Activated CD8-positive, alpha-beta memory T cell treated with anti-CD3 and anti-CD28 coated beads for 1 hour (primary cell): ENCODE measurements around the gene MICB.

ENCODE experiments used
- DNase-seq, 2 donors: peaks; one replicate each; pipeline ENCODE4 v3.0.0-alpha.2; 2020; ENCODE audit warnings: low read depth in 1 of 2; ENCODE audit errors: extremely low read depth in 1 of 2

MICB gene

DNA sequence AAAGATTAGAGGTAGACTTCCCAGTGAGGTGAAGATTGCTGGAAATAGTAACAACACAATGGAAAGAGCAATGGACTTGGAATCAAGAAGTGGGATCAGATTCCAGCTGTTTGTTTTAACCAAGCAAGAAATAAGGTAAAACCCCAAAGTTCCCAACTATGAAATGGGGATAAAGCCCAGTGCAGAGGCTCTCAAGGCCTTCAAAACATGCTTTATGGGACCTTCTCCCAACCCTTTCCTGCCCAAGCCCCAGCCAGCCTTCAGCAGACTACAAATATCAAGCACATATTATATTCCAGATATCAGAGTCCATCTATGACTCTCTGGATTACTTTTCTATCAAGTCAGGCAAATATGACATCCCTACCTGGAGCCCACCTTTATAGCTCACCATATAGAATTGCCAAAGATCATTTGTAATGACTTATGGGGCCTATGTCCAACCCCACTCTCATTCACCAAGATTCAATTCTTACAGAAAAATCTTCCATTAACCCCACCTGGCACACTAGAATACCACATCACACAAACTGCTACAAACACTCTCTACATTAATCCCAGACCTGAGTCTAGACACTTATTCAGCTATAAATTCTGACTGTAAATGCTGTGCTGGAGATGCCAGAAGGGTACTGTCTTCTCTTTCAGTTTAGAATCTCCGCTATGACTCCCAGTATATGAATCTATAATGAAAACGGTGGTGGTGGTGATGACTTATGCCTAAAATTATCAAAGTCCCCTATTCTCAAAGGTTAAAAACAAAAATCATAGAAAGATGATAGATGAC lies 37.8 kb downstream of the MICB start:
- no peak for DNase-seq

DNA sequence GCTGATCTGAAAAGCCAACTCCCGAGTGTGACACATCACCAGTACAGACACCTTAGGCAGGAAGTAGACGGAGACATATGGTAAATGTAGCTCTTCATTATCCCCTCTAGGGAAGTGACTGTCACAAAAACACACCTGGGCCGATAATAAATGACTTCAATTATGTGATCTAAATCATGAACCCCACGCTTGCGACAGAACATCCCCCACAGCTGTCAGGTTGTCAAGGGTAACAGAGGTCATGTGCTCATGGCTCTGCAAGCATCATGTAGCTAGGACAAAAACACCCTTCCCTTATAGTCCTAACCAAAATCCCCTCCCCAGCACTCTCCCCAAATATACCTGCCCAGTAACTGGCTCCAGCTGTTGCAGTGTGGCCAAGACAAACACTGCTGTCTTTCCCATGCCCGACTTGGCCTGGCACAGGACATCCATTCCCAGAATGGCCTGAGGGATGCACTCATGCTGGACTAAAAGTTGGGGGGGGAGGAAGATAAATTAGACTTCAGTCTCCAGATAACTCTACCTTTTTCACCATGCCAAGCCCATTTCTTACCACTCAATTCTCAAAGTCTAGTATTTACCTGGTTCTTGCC lies 41.0 kb downstream of the MICB start:
- no peak for DNase-seq

DNA sequence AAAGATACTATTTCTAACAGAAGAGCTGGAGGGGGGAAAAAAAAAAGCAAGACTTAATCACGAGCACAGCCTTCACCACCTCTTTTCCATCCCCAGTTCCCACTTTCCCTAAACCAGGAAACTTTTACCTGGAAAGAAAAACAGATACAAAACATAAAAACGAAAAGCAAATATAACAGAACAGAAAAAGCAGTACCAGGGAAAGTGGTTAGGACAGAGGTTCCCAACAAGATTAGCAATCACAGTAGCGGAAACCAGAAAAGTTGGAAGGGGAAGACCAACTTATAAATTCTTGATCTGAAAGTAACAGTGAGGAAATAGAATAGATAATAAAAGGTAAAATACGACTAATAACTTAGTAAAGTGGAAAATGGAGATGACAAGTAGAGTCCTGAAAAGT lies 42.7 kb downstream of the MICB start:
- DNase-seq: no peak

DNA sequence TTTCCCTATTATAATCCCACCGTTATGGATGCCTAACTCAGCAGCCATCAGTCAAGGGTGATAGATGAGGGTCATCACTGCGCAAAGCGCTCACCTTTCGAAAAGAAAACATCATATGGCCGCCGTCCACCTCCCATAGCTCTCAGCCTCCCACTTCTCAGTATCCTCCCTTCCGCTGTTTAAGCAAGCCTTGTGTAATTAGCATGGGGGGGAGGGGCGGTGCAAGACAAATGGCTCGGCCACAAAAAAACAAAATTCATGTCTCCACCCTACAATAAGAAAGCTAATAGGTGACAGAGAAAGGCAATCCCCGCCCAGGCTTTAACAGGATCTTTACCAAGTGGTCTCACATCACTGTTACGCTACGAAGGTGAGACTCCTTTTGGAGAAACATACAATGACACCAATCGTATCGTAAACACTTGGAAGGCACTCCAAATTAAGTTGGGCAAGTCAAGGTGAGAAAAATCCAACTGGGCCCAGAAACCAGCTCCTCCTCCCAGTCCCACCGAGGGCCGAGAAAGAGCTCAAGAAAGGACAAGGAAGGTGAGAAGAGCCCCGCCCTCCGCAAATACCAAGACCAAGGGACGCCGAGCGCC lies 43.2 kb downstream of the MICB start:
- DNase-seq: peak in 1 of 2 donors; percentile 47

DNA sequence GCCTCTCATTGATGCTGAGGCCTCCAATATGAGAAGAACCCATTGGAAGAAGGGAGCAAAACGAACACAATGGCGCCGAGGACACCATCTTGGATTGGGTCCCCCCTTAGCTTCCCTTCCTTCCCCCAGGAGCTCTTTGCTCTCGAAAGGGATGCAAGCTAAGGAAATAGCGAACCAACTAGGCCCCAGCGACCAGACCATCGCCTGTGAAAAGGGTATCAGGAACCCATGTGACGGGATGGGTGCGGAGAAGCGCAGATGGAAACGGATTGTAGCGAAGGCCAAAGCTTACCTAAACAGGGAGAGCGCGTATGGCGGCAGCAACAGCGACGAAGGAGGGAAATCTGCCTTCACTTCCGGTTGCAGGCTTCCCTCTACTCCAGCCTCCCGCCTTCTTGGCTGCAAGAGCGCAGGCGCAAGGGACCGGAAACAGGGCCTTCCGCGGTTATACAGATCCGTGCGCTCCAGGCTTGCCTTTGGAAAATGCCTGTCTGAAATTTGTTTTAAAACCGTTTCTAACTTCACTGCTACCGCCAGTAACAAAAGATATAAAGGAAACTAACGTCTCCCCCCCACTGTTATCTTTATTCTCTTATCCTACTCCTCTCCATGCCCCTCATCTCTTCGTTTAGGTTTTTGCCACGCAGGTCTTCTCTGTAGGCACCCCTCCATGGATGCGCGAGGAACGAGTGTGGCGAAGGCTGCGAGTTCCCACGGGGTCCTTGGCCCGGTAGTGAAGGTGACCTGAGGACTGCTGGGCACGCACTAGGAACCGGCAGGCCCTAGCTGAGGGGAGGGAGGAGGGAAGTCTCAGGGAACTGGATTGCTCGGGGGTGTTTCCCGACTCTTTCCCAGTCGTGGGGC lies 43.9 kb downstream of the MICB start, which contains the start of gene DDX39B:
Gene DDX39B (minus strand): TSS at position 346 of the 864 bp plus-strand sequence. CDS start 1,471 bp downstream, outside the sequence.
- peak; percentile 84 to 89 for DNase-seq

DNA sequence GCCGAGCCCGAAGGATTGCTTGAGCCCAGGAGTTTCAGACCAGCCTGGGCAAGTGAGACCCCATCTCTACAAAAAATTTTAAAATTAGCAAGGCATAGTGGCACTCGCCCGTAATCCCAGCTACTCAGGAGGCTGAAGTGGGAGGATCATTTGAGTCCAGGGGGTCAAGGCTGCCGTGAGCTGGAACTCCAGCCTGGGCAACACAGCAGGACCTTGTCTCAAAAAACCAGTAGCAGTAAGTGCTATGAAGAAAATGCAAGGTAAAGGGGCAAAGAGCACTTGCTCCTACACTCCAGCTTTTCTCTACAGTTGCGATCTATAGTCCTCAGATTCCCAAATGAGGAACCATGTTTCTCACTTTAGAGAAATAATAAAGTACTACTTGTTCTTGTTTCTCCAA lies 45.7 kb downstream of the MICB start:
- DNase-seq: no peak

DNA sequence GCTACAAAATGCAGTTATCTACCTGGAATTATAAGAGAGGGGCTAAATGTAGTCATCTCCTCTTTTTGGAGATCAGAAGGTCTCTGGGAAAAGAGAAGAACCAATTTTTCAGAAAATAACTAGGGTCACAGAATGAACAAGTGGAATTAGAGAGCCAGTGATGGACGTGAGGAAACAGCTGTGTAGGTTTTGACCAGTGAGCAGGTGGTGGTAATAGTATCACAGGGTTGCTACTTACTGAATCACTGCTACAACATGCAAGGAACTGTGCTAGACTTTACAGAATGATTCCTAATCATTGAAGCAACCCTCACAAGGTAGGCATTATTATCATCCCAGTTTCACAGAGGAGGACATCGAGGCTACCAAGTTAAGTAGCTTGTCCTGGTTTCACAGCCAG lies 46.7 kb downstream of the MICB start:
- no peak for DNase-seq

DNA sequence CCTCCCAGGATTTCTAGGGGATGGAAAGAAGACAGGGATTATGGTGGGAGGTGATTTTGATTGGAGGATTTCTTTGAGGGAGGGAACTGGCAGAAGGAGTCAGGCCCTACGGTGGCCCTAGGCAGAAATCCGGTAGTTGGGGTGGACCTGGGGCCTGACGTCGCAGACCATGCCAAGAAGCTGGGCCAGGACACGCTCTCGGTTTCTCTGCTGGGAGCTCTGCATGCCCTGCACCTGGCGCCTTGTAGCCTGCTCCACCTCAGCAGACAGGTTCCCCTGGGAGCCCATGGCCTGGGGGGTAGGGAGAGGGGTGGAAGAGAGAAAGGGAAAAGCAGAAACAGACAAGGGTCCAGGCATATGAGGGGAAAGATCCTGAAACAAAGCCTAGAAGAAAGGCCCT lies 47.3 kb downstream of the MICB start:
- DNase-seq: no peak

DNA sequence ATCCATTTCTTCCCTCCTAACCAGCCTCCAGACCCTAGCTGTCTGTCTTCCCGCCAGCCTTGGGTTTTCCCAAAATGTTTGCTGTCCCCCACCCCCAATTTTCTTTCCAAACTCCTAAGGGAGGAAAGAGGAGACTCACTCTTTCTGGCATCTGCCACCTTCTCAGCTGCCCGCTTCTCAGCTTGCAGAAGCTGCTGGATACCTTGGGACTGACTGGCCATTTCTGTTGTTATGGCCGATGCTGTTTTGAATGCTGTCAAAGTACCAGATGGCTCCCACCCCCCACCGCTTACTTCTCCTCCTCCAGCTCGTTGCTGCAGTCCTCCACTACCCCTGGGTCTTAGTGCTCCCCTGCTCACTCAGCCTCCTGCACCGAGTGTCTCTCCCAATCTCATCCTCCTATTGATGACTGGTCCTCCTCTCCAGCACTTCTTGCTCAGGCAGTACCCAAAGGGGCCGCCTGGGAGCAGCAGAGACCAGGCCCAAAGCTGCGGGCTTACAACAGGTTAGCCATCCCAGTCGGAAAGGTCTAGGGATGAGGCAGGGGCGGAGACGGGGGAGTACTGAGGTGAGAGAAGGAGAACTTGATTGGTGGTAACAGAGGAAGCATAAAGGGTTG lies 48.5 kb downstream of the MICB start, which contains the start of gene ATP6V1G2:
Gene ATP6V1G2 (minus strand): TSS at position 270 of the 619 bp plus-strand sequence. CDS start 49 bp downstream, at position 221.
- peak; percentile 59 to 72 for DNase-seq

DNA sequence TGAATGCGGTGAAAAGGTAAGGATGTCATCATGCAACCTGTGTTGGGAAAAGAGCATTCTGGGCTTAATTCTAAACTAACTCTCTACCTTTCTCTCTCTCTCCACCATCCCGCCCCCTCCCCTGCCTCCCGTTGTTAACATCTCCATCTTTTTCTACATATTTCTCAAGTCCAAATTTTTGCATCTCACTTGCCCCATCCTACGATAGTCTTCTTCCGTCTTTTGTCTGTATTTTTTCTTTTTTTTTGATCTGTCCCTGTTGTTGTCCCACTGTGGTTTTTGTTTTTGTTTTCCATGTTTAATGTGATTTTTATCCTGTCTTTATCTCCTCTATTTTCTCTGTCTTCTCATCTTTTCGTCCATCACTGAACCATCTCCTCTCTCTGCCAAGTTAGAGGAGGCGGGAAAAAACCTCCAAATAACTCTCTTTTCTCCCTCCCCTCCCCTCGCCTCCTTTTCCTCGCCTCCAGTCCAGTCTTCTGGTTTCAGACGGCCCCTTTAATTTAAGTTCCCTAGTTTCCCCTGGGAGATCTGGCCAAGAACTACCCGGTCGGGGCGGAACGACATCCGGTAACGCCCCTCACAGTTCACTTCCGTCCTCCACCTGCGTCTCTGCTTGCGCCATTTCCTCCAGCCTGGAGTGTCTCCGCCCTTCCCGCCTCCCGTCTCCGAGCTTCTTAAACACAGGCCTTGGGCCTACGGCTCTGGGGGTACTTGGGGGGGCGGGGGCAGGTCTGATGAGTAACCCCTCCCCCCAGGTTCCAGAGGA lies 49.2 kb downstream of the MICB start, which contains the start of gene NFKBIL1:
Gene NFKBIL1 (plus strand): TSS at position 651 of the 769 bp plus-strand sequence. CDS start 87 bp downstream, at position 738.
- peak; percentile 77 to 81 for DNase-seq

DNA sequence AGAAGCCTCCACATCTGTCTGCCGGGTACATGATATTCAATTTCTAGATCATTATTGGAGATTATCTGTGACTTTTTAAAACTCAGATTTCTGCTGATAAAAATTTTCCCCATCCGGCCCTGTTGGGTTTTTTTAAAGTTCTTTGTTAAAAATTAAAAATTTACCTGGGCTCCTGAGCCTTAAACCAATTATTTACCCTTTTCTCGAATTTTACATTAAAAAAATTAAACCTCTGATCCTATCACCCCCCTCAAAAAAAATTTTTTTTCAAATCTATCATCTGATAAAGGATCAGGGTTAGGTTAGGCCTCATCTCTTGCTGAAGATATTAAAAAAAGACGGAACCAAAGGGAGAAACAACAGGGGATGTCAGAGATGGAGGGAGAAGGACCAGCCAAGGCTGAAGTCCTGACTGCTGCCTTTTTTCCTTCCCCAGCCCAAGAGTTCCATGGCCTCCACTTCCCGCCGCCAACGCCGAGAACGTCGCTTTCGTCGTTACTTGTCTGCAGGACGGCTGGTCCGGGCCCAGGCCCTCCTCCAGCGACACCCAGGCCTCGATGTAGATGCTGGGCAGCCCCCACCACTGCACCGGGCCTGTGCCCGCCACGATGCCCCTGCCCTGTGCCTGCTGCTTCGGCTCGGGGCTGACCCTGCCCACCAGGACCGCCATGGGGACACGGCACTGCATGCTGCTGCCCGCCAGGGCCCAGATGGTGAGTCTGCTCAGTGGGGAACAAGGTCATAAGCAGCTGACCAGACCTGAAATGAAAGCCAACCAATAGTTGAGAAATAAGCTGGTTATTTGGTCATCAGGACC lies 50.0 kb downstream of the MICB start:
- no peak for DNase-seq

DNA sequence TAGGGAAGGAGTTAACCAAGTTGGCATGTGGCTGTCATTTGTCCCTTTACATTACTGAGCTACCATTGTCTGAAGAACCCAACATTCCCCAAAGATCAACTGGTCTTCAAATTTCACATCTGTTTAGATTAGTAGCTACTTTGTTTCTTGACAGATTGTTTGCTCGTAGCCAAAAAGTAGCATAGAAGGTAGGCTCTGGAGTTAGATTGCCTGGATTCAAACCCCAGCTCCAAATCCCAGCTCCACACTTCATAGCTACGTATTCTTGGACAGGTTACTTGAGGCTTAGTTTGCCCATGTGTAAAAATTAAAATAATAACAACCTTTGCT lies 50.6 kb downstream of the MICB start:
- DNase-seq: no peak

DNA sequence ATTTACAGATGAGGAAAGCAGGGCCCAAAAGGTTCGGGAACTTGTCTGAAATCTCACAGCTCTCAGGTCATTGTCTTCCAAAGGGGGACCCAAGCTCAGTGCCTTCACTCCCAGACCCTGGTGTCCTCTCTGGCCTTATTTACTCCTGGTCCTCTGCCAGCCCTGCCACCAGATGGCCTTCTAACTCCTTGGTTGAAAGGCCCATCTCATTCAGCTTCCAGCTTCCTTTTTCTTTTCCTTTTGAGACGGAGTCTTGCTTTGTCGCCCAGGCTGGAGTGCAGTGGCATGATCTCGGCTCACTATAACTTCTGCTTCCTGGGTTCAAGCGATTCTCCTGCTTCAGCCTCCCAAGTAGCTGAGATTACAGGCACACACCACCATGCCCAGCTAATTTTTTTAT lies 53.4 kb downstream of the MICB start:
- peak in 1 of 2 donors; percentile 30 for DNase-seq

DNA sequence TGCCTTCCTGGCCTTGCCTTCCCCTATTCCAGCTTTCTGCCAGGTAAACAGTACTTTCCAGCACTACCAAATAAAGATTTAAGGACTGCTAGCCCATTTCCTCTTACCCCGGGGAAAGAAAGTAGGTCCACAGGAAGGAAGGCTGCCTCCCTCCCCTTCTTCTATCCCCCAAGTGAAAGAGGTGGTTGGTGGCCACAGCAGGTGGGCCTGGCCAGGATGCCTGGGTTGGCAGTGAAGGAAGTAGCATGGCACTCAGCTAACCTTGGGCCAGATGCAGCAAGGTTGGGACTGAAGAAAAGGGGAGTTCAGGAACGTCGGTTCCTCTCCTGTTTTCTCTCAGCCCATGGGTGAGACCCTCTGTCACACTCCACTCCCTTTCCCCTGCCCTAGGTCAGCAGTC lies 58.4 kb downstream of the MICB start:
- DNase-seq: no peak

DNA sequence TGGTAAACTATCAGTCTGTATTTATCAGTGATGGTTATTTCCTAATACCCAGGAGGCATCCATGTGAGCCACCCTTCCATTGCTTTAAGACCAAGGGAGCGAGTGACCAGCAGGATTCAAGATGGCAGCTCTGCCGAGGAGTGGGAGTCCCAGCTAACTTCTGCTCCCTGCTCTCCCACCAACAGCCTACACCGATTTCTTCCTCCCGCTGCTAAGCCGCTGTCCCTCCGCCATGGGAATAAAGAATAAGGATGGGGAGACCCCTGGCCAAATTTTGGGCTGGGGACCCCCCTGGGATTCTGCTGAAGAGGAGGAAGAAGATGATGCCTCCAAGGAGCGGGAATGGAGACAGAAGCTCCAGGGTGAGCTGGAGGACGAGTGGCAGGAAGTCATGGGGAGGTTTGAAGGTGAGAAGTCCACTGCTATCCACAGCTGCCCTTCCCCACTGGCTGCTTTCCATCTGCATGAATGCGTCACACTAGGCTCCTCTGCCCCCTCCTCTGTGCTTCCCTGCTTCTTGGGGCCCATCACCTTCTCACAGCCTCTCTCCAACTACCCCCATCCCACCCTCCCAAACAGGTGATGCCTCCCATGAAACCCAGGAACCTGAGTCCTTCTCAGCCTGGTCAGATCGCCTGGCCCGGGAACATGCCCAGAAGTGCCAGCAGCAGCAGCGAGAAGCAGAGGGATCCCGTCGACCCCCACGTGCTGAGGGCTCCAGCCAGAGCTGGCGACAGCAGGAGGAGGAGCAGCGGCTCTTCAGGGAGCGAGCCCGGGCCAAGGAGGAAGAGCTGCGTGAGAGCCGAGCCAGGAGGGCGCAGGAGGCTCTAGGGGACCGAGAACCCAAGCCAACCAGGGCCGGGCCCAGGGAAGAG lies 59.7 kb downstream of the MICB start:
- DNase-seq: no peak

DNA sequence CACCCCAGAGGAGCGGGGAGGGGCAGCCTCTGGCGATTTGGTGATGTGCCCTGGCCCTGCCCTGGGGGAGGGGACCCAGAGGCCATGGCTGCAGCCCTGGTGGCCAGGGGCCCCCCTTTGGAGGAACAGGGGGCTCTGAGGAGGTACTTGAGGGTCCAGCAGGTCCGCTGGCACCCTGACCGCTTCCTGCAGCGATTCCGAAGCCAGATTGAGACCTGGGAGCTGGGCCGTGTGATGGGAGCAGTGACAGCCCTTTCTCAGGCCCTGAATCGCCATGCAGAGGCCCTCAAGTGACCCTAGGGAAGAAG lies 60.3 kb downstream of the MICB start:
- no peak for DNase-seq

DNA sequence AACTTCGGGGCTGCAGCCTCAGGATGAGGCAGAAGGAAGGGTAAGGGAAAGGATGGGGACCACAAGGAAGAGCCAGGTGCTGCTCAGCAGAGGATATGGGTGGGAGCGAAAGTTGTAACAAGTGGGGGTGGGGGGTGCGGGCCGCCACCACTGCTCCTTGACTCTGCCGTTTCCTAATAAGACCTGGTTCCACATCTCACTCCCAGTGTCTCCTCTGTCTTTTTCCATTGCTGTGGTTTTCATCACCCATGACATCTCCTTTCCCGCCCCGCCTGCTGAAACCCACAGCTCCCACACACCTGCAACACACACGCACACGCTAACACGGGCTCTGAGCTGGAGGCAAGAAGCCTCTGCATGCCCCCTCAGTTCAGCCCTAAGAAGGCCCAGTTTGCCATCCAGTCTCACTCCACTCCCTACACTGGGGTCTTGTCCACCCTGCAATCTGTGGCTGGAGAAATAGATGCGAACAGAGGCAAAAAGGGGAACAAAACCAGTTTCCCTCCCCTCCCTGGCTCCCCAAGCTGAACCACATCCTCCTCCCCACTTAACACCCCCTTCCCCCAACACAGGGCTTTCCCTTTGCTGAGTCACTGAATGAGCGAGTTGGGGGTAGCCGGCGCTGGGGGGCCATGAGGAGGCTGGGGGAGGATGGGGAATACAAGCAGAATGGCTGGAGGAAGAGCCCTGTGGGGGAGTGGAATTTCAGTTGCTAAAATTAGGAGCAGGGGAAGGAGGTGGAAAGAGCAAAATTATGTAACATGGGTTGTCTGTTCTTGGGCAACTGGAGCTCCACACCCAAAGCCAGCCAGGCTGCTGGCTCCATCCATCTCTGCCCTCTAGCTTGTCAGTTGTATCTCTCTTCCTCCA lies 60.9 kb downstream of the MICB start:
- DNase-seq: no peak
